Neural cell (in vitro differentiated cells): Measurements from ENCODE around the gene FBLN2.

Experiments used
- CTCF ChIP-seq: fragments of 450-650 bp; IDR thresholded peaks from 2 replicates; pipeline ENCODE4 v1.5.1; 2014; ENCODE audit warnings: antibody characterized with exemption, mild to moderate bottlenecking, moderate library complexity; ENCODE audit not compliant: poor library complexity, severe bottlenecking
- EP300 ChIP-seq: fragments of 450-650 bp; conservative IDR thresholded peaks from 2 replicates; pipeline ENCODE4 v1.6.1; 2014; ENCODE audit warnings: antibody characterized with exemption, mild to moderate bottlenecking, moderate library complexity; ENCODE audit not compliant: poor library complexity, severe bottlenecking
- EZH2 ChIP-seq: fragments of 200-600, 300-800 bp; shearing (Covaris generic), sonication (generic); IDR thresholded peaks from 2 replicates; pipeline ENCODE4 v1.6.1; 2014; ENCODE audit warnings: antibody characterized with exemption, low read length, borderline replicate concordance, mild to moderate bottlenecking; ENCODE audit not compliant: insufficient read depth, poor library complexity, severe bottlenecking
- MXI1 ChIP-seq: fragments of 450-650 bp; conservative IDR thresholded peaks from 2 replicates; pipeline ENCODE4 v1.6.1; 2014; ENCODE audit warnings: antibody characterized with exemption, mild to moderate bottlenecking; ENCODE audit not compliant: poor library complexity, severe bottlenecking
- POLR2AphosphoS5 ChIP-seq: IDR thresholded peaks from 2 replicates; pipeline ENCODE4 v1.6.1; 2012
- RAD21 ChIP-seq: fragments of 450-650 bp; conservative IDR thresholded peaks from 2 replicates; pipeline ENCODE4 v1.6.1; 2014; ENCODE audit warnings: antibody characterized with exemption, mild to moderate bottlenecking, moderate library complexity
- REST ChIP-seq: IDR thresholded peaks from 2 replicates; pipeline ENCODE4 v1.6.1; 2012; ENCODE audit warnings: borderline replicate concordance
- SMC3 ChIP-seq: fragments of 450-650 bp; conservative IDR thresholded peaks from 2 replicates; pipeline ENCODE4 v1.6.1; 2014; ENCODE audit warnings: antibody characterized with exemption, mild to moderate bottlenecking, moderate library complexity; ENCODE audit not compliant: poor library complexity
- TAF1 ChIP-seq: IDR thresholded peaks from 2 replicates; pipeline ENCODE4 v1.6.1; 2012; ENCODE audit warnings: low read depth

- TF ChIP-seq POLR2AphosphoS5 (no peak), CTCF (no peak), REST (no peak), SMC3 (no peak), TAF1 (no peak), RAD21 (no peak), EZH2 (no peak), EP300 (no peak), MXI1 (no peak)
Measured at GRCh38 chr3:13528217-13528867, 20.6 kb upstream of the FBLN2 start.
